SU-DHL-6 (cell line): ENCODE measurements around the gene MRPL57.
"Not testable (repeated sequence)": the region's sequence is repeated elsewhere in the genome, so short reads cannot be mapped to it uniquely, and the experiment has no call there.

Experiments used
- H2AFZ ChIP-seq: fragments of 200-600 bp; sonication (generic); 2 replicates; pipeline ENCODE4 v1.6.1; 2014; ENCODE audit warnings: low read depth, mild to moderate bottlenecking, moderate library complexity, mixed read lengths, antibody characterized with exemption, low read length; ENCODE audit not compliant: severe bottlenecking
- H3F3A ChIP-seq: fragments of 200-600 bp; shearing (Covaris generic); 2 replicates; pipeline ENCODE4 v1.6.0; 2016; ENCODE audit warnings: antibody characterized with exemption, mild to moderate bottlenecking; ENCODE audit not compliant: insufficient read depth
- H3K27ac ChIP-seq: fragments of 200-600 bp; sonication (generic); 2 replicates; pipeline ENCODE4 v1.5.1; 2016; ENCODE audit warnings: low read depth, mild to moderate bottlenecking, low read length, moderate library complexity, mixed read lengths
- H3K27me3 ChIP-seq: fragments of 200-600 bp; sonication (generic), shearing (Covaris generic); 2 replicates; pipeline ENCODE4 v1.6.0; 2014; ENCODE audit warnings: mild to moderate bottlenecking, low read length
- H3K36me3 ChIP-seq: fragments of 200-600 bp; sonication (generic); 2 replicates; pipeline ENCODE4 v1.6.1; 2014; ENCODE audit warnings: mild to moderate bottlenecking, low read length, mixed read lengths
- H3K4me2 ChIP-seq: fragments of 300-600, 200-600 bp; shearing (Covaris generic), sonication (generic); 2 replicates; pipeline ENCODE4 v1.6.0; 2014; ENCODE audit warnings: low read length, low read depth, mild to moderate bottlenecking; ENCODE audit not compliant: poor library complexity, severe bottlenecking
- H3K4me3 ChIP-seq: fragments of 200-600 bp; sonication (generic); 2 replicates; pipeline ENCODE4 v1.5.1; 2014; ENCODE audit warnings: antibody characterized with exemption, low read length, mild to moderate bottlenecking, mixed read lengths; ENCODE audit not compliant: insufficient read depth, poor library complexity, severe bottlenecking
- H3K79me2 ChIP-seq: fragments of 200-600 bp; sonication (generic); 2 replicates; pipeline ENCODE4 v1.6.1; 2014; ENCODE audit warnings: mild to moderate bottlenecking, low read length, moderate library complexity; ENCODE audit not compliant: insufficient read depth
- H3K9ac ChIP-seq: fragments of 200-600 bp; sonication (generic); 2 replicates; pipeline ENCODE4 v1.7.0; 2014; ENCODE audit warnings: mild to moderate bottlenecking, low read length
- H3K9me2 ChIP-seq: fragments of 200-600 bp; sonication (generic); replicated peaks from 2 replicates; pipeline ENCODE4 v1.6.1; 2014; ENCODE audit warnings: low read length; ENCODE audit not compliant: insufficient read depth
- H3K9me3 ChIP-seq: fragments of 200-600 bp; sonication (generic); 2 replicates; pipeline ENCODE4 v1.6.1; 2014; ENCODE audit warnings: low read length, mixed read lengths; ENCODE audit not compliant: insufficient read depth
- H4K20me1 ChIP-seq: fragments of 200-600 bp; sonication (generic); 2 replicates; pipeline ENCODE4 v1.6.1; 2014; ENCODE audit warnings: low read depth, mild to moderate bottlenecking, antibody characterized with exemption, low read length, moderate library complexity, mixed read lengths
- EZH2phosphoT487 ChIP-seq: fragments of 200-600 bp; sonication (generic), shearing (Covaris generic); conservative IDR thresholded peaks from 2 replicates; pipeline ENCODE4 v1.6.1; 2018; ENCODE audit warnings: mild to moderate bottlenecking, antibody characterized with exemption, low read length, moderate library complexity, mixed read lengths
- TF ChIP-seq, protein P1 (sequence below): fragments of 200-600 bp; sonication (generic); IDR thresholded peaks from one replicate; pipeline ENCODE4 v1.5.1; 2017; ENCODE audit warnings: antibody characterized with exemption, mild to moderate bottlenecking, low read length, moderate library complexity; ENCODE audit not compliant: insufficient read depth, poor library complexity, severe bottlenecking

MRPL57 gene

DNA sequence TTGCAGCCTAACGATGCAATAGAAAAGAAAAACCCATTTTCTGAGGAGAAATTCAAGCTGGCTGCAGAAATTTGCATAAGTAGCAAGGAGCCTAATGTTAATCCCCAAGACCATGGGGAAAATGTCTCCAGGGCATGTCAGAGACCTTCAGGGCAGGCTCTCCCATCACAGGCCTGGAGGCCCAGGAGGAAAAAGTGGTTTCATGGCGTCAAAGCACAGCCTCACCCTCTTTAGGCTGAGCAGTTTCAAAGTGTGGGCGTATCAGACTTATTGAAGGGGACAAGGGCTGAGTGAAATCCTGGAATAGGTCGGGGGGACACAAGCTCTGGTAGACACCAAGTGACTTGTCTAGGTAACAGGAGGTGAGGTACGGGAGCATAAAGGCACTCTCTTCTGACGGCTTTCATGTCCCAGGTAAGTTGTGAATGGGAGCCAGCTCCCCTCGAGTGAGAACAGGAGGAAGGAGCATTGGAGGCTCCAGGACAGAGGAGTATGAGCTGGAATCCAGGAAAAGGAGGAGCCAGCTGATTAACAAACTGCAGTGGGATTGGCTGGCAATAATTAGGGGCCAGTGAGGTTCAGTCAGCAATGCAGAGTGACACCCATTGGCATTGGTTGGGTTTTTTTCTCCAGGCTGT, 35.8 kb downstream of the MRPL57 start:
- no peak overlapping the region for H3K9ac ChIP-seq
- H3K9me3 ChIP-seq: no peaks in the 10 kb centered on the region
- TF ChIP-seq EZH2phosphoT487: no peak
- TF ChIP-seq, protein P1, sequence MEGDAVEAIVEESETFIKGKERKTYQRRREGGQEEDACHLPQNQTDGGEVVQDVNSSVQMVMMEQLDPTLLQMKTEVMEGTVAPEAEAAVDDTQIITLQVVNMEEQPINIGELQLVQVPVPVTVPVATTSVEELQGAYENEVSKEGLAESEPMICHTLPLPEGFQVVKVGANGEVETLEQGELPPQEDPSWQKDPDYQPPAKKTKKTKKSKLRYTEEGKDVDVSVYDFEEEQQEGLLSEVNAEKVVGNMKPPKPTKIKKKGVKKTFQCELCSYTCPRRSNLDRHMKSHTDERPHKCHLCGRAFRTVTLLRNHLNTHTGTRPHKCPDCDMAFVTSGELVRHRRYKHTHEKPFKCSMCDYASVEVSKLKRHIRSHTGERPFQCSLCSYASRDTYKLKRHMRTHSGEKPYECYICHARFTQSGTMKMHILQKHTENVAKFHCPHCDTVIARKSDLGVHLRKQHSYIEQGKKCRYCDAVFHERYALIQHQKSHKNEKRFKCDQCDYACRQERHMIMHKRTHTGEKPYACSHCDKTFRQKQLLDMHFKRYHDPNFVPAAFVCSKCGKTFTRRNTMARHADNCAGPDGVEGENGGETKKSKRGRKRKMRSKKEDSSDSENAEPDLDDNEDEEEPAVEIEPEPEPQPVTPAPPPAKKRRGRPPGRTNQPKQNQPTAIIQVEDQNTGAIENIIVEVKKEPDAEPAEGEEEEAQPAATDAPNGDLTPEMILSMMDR: no peak
- no peak overlapping the region for H2AFZ ChIP-seq
- no peaks in the 10 kb centered on the region for H3K27me3 ChIP-seq
- H3K79me2 ChIP-seq: no peaks in the 10 kb centered on the region
- no peak overlapping the region for H3K4me3 ChIP-seq
- no peaks in the 10 kb centered on the region for H3F3A ChIP-seq
- H3K27ac ChIP-seq: no peak overlapping the region
- H4K20me1 ChIP-seq: no peaks in the 10 kb centered on the region
- H3K36me3 ChIP-seq: no peaks in the 10 kb centered on the region
- no peak overlapping the region for H3K4me2 ChIP-seq
- no peaks in the 10 kb centered on the region for H3K9me2 ChIP-seq

DNA sequence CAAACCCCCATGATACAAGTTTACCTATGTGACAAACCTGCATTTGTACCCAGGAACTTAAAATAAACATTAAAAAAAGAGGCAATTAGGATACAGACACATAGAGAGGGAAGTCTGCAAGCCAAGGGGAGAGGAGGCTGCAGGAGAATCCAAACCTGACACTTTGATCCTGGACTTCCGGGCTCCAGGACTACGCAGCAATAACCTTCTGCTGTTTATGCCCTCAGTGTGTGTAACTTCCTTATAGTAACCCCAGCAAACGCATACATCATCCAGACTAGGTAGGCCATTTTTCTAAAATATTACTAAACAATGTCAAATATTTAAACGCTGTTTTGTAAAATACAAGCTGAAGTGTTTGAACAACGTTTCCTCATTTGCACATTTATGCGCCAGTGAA, 39.0 kb downstream of the MRPL57 start:
- not testable (repeated sequence) for H3K9me2 ChIP-seq, H2AFZ ChIP-seq, H3K27me3 ChIP-seq, H3K36me3 ChIP-seq, H3K79me2 ChIP-seq, H3K9me3 ChIP-seq, H3K9ac ChIP-seq, H3K4me2 ChIP-seq, H3K4me3 ChIP-seq, H4K20me1 ChIP-seq, H3F3A ChIP-seq, H3K27ac ChIP-seq

DNA sequence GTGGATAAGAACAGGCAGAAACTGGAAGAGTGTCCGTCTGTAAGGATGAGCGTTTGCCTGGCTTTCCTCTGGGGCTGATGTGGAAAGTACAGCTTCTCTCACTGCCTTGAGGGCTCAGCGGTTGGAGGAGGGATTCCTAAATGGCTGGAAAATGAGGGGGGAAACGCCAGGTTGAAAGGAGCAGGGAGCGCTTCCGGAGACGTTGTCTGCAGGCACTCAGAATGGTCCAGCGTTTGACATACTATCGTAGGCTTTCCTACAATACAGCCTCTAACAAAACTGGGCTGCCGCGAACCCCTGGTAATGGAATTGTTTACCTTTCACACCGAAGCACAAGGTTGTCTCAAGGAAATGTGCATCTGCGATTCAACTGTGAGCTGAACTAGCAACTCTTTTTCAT, 39.9 kb downstream of the MRPL57 start:
- H3K9me3 ChIP-seq: no peaks in the 10 kb centered on the region
- H4K20me1 ChIP-seq: no peaks in the 10 kb centered on the region
- no peaks in the 10 kb centered on the region for H3K79me2 ChIP-seq
- no peak overlapping the region for H3K9ac ChIP-seq
- H3K4me3 ChIP-seq: no peak overlapping the region
- no peaks in the 10 kb centered on the region for H3K9me2 ChIP-seq
- TF ChIP-seq EZH2phosphoT487: no peak
- TF ChIP-seq, protein P1: no peak
- no peak overlapping the region for H2AFZ ChIP-seq
- no peak overlapping the region for H3K27ac ChIP-seq
- H3K4me2 ChIP-seq: no peak overlapping the region
- H3F3A ChIP-seq: no peaks in the 10 kb centered on the region
- no peaks in the 10 kb centered on the region for H3K36me3 ChIP-seq
- H3K27me3 ChIP-seq: no peaks in the 10 kb centered on the region

DNA sequence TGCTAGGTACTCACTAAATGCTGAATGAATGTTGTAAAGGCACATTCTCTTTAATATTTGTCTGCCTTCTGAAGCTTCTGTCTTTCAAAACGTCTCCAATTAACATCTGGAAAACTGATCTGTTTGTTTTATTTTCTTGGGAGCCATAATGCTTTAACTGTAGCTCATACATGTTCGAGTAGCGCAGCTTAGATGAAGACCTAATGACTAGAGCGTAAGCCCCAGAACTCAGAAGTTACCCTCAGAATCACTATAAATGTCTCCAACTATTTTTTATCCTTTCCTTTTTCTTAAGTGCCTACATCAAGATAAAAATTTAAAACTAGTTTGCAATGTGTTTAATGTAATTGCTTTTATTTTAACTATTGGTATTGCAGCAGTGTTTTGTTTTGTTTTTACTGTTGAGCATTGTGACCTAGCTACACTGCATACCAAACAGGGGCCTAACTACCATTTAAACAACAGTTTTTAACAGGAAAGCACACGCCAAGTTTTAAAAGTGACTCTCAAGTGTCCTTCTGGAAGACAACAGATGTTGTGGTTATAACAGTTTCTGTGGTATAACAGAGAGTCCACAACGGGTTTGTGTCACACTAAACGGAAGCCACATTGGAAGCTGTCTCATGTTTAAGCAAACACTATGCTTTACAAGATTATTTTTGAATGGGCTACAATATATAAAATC, 42.0 kb downstream of the MRPL57 start:
- H3K4me2 ChIP-seq: no peak overlapping the region
- H2AFZ ChIP-seq: no peak overlapping the region
- no peak for TF ChIP-seq EZH2phosphoT487
- TF ChIP-seq, protein P1: no peak
- H3K36me3 ChIP-seq: no peaks in the 10 kb centered on the region
- no peaks in the 10 kb centered on the region for H3K9me3 ChIP-seq
- H4K20me1 ChIP-seq: no peaks in the 10 kb centered on the region
- no peak overlapping the region for H3K9ac ChIP-seq
- H3K4me3 ChIP-seq: no peak overlapping the region
- no peaks in the 10 kb centered on the region for H3K27me3 ChIP-seq
- H3K27ac ChIP-seq: no peak overlapping the region
- no peaks in the 10 kb centered on the region for H3K9me2 ChIP-seq
- no peaks in the 10 kb centered on the region for H3K79me2 ChIP-seq
- H3F3A ChIP-seq: no peaks in the 10 kb centered on the region
